ENCODE measurements around the gene BAZ2A.
A peak's percentile ranks its signal among the peaks of the same experiment; 100 is the strongest.
"Not testable (repeated sequence)": the region's sequence is repeated elsewhere in the genome, so short reads cannot be mapped to it uniquely, and the experiment has no call there.

BAZ2A gene

DNA sequence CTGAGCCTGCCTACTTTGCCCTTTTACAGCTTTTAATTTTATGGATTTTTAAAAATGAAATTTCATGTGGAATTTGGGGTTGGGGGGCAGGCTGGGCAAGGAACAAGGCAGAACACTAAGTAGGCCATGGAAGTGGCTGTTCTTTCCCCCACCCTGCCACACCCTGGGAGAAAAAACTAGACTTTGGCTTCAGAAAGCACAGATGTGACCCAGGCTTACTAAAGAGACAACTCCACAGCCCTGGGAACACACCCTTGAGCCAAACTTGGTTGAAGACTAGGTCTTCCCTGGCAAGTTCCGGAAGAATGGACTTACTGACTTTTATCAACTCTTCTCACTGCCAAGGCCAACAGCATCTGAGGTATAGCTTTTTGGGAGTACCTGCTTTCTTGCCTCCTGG, 40.3 kb downstream of the BAZ2A start:
- H3K9ac ChIP-seq (ENCODE audit: low read length) = no peak overlapping the region
- H3K27me3 ChIP-seq (ENCODE audit: control insufficient read depth in 1 of 2, insufficient read depth in 2 of 2, low read length in 2 of 2) = no peaks in the 10 kb centered on the region
- no peaks in the 10 kb centered on the region for H3K9me3 ChIP-seq (ENCODE audit: low read length)
- H3K27ac ChIP-seq (ENCODE audit: low read depth, low read length) = no peak overlapping the region
- H3K4me3 ChIP-seq (ENCODE audit: low read depth in 1 of 2, low read length in 2 of 2) = no peak overlapping the region
- peaks cover 43% of the 10 kb centered on the region for H3K36me3 ChIP-seq (ENCODE audit: insufficient read depth, low read length)
- H3K4me1 ChIP-seq (ENCODE audit: insufficient read depth, low read length) = no peaks in the 10 kb centered on the region

DNA sequence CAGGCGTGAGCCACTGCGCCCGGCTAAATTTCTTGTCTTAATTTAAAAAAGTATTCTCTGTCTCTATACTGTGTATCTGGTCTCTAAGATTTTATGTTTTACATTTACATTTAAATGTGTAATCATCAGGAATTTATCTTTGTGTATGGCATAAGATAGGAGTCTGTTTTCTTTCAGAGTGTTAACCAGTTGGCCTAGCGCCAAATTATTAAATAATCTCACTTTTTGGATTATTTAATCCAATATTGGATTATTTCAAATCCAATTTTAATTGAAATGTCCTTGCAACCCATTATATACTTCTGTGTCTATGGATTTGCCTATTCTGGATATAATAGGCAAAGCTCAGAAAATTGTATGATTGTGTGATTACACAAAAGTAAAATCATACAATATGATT, 45.0 kb downstream of the BAZ2A start:
- Histone ChIP-seq H3K9me3 (ENCODE audit: low read length) (no peaks in the 10 kb centered on the region), H3K27me3 (ENCODE audit: control insufficient read depth in 1 of 2, insufficient read depth in 2 of 2, low read length in 2 of 2) (no peaks in the 10 kb centered on the region), H3K9ac (ENCODE audit: low read length) (no peak overlapping the region), H3K4me3 (ENCODE audit: low read depth in 1 of 2, low read length in 2 of 2) (no peak overlapping the region), H3K36me3 (ENCODE audit: insufficient read depth, low read length) (peaks cover 56% of the 10 kb centered on the region), H3K27ac (ENCODE audit: low read depth, low read length) (no peak overlapping the region), H3K4me1 (ENCODE audit: insufficient read depth, low read length) (no peaks in the 10 kb centered on the region)

DNA sequence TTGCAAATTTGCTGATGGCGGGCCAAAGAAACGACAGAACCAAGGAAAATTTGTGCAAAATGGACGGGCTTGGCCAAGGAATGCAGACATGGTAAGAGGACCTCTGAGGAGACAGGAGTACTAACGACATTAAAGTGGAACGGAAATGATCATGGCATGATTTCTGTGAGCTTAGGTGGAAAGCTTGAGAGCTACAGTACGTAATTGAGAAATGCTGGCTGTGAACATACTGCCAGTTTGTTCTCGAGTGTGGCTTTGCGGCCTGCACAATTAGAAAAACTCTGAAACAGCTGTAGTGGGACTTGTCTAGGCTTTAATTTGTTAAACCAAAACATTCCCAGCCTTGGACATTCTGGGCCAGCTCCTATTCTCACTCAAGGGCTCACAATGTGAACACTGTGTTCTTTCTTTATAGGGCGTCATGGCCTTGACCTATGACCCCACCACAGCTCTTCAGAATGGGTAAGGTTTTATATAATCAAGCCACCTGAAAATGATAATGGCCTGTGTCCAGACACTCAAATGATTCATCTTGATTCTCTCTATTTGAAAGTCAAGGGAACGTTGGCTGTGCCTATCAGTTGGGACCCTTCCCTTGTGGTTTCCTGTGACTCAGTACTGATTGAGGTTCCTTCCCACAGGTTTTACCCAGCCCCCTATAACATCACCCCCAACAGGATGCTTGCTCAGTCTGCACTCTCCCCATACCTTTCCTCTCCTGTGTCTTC, 48.5 kb downstream of the BAZ2A start:
- no peaks in the 10 kb centered on the region for H3K4me1 ChIP-seq (ENCODE audit: insufficient read depth, low read length)
- no peaks in the 10 kb centered on the region for H3K9me3 ChIP-seq (ENCODE audit: low read length)
- H3K9ac ChIP-seq (ENCODE audit: low read length) = no peak overlapping the region
- no peak overlapping the region for H3K27ac ChIP-seq (ENCODE audit: low read depth, low read length)
- no peak overlapping the region for H3K4me3 ChIP-seq (ENCODE audit: low read depth in 1 of 2, low read length in 2 of 2)
- H3K36me3 ChIP-seq (ENCODE audit: insufficient read depth, low read length) = peaks cover 30% of the 10 kb centered on the region
- H3K27me3 ChIP-seq (ENCODE audit: control insufficient read depth in 1 of 2, insufficient read depth in 2 of 2, low read length in 2 of 2) = no peaks in the 10 kb centered on the region

DNA sequence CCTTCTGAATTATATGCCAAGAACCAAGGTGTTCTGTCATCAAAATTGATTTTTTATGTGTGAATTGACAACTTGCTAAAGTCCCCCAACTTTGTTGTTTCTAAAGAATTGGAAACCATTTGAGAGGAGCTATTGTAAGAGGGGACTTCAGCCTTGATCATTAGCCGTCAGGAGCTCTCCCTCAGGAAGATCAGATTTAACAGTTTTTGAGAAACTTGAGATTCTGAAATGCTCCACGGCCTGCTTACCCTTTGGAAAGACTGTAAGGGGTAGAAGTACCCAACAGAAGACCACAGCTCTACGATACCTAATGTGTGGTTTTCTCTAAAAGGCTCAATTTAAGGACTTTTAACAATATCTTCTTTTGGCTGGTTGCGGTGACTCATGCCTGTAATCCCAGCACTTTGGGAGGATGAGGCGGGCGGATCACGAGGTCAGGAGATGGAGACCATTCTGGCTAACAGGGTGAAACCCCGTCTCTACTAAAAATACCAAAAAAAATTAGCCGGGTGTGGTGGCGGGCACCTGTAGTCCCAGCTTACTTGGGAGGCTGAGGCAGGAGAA, 51.1 kb downstream of the BAZ2A start:
- Histone ChIP-seq H3K27ac (ENCODE audit: low read depth, low read length) (no peak overlapping the region), H3K4me3 (ENCODE audit: low read depth in 1 of 2, low read length in 2 of 2) (no peak overlapping the region), H3K9me3 (ENCODE audit: low read length) (no peaks in the 10 kb centered on the region), H3K36me3 (ENCODE audit: insufficient read depth, low read length) (peaks cover 29% of the 10 kb centered on the region), H3K27me3 (ENCODE audit: control insufficient read depth in 1 of 2, insufficient read depth in 2 of 2, low read length in 2 of 2) (no peaks in the 10 kb centered on the region), H3K4me1 (ENCODE audit: insufficient read depth, low read length) (no peaks in the 10 kb centered on the region), H3K9ac (ENCODE audit: low read length) (no peak overlapping the region)

DNA sequence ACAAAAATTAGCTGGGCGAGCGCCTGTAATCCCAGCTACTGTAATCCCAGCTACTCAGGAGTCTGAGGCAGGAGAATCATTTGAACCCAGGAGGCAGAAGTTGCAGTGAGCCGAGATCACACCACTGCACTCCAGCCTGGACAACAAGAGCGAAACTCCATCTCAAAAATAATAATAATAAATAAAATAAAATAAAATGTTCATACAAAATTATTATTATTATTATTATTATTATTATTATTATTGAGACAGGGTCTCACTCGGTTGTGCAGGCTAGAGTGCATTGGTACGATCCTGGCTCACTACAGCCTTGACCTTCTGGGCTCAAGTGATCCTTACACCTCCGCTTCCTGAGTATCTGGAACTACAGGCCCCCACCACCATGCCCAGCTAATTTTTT, 52.9 kb downstream of the BAZ2A start:
- not testable (repeated sequence) for H3K27me3 ChIP-seq (ENCODE audit: control insufficient read depth in 1 of 2, insufficient read depth in 2 of 2, low read length in 2 of 2); H3K9me3 ChIP-seq (ENCODE audit: low read length); H3K27ac ChIP-seq (ENCODE audit: low read depth, low read length); H3K4me3 ChIP-seq (ENCODE audit: low read depth in 1 of 2, low read length in 2 of 2); H3K9ac ChIP-seq (ENCODE audit: low read length); H3K4me1 ChIP-seq (ENCODE audit: insufficient read depth, low read length)
- peaks cover 27% of the 10 kb centered on the region for H3K36me3 ChIP-seq (ENCODE audit: insufficient read depth, low read length)

GRCh38 chr12:56574210-56574609, 55.9 kb downstream of the BAZ2A start:
- Histone ChIP-seq H3K4me3 (ENCODE audit: low read depth in 1 of 2, low read length in 2 of 2) (no peak overlapping the region), H3K36me3 (ENCODE audit: insufficient read depth, low read length) (peaks cover 21% of the 10 kb centered on the region), H3K9me3 (ENCODE audit: low read length) (no peaks in the 10 kb centered on the region), H3K27ac (ENCODE audit: low read depth, low read length) (no peak overlapping the region), H3K27me3 (ENCODE audit: control insufficient read depth in 1 of 2, insufficient read depth in 2 of 2, low read length in 2 of 2) (no peaks in the 10 kb centered on the region), H3K4me1 (ENCODE audit: insufficient read depth, low read length) (no peaks in the 10 kb centered on the region), H3K9ac (ENCODE audit: low read length) (no peak overlapping the region)

DNA sequence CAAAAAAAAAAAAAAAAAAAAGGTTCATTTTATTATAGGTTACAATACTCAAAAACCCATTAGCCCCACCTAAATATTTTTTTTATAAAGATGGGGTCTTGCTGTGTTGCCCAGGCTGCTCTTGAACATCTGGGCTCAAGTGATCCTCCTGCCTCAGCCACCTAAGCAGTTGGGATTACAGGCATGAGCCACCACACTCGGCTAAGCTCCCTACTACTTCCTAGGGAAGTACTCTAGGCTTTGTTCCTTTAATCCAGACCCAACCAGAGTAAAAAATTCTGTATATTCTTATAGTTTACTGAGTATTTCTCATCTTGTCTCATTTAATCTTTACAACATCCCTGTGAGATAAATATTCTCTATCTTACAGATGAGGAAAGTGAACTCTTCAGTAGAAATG, 57.8 kb downstream of the BAZ2A start:
- Histone ChIP-seq H3K9me3 (ENCODE audit: low read length) (no peaks in the 10 kb centered on the region), H3K36me3 (ENCODE audit: insufficient read depth, low read length) (peaks cover 17% of the 10 kb centered on the region), H3K9ac (ENCODE audit: low read length) (no peak overlapping the region), H3K4me3 (ENCODE audit: low read depth in 1 of 2, low read length in 2 of 2) (no peak overlapping the region), H3K27me3 (ENCODE audit: control insufficient read depth in 1 of 2, insufficient read depth in 2 of 2, low read length in 2 of 2) (no peaks in the 10 kb centered on the region), H3K4me1 (ENCODE audit: insufficient read depth, low read length) (no peaks in the 10 kb centered on the region), H3K27ac (ENCODE audit: low read depth, low read length) (no peak overlapping the region)

GRCh38 chr12:56571121-56571520, 59.0 kb downstream of the BAZ2A start:
- Histone ChIP-seq H3K9me3 (ENCODE audit: low read length) (no peaks in the 10 kb centered on the region), H3K27ac (ENCODE audit: low read depth, low read length) (no peak overlapping the region), H3K4me3 (ENCODE audit: low read depth in 1 of 2, low read length in 2 of 2) (no peak overlapping the region), H3K9ac (ENCODE audit: low read length) (no peak overlapping the region), H3K36me3 (ENCODE audit: insufficient read depth, low read length) (peaks cover 17% of the 10 kb centered on the region), H3K4me1 (ENCODE audit: insufficient read depth, low read length) (peaks cover 9% of the 10 kb centered on the region), H3K27me3 (ENCODE audit: control insufficient read depth in 1 of 2, insufficient read depth in 2 of 2, low read length in 2 of 2) (no peaks in the 10 kb centered on the region)

GRCh38 chr12:56568146-56568545, 62.0 kb downstream of the BAZ2A start:
- no peak overlapping the region for H3K9ac ChIP-seq (ENCODE audit: low read length)
- no peaks in the 10 kb centered on the region for H3K9me3 ChIP-seq (ENCODE audit: low read length)
- H3K36me3 ChIP-seq (ENCODE audit: insufficient read depth, low read length) = peaks cover 20% of the 10 kb centered on the region
- no peak overlapping the region for H3K27ac ChIP-seq (ENCODE audit: low read depth, low read length)
- no peak overlapping the region for H3K4me3 ChIP-seq (ENCODE audit: low read depth in 1 of 2, low read length in 2 of 2)
- no peaks in the 10 kb centered on the region for H3K27me3 ChIP-seq (ENCODE audit: control insufficient read depth in 1 of 2, insufficient read depth in 2 of 2, low read length in 2 of 2)
- H3K4me1 ChIP-seq (ENCODE audit: insufficient read depth, low read length) = peaks cover 18% of the 10 kb centered on the region

GRCh38 chr12:56565510-56566101, 64.5 kb downstream of the BAZ2A start:
- Histone ChIP-seq H3K9me3 (ENCODE audit: low read length) (no peaks in the 10 kb centered on the region), H3K36me3 (ENCODE audit: insufficient read depth, low read length) (peaks cover 16% of the 10 kb centered on the region), H3K9ac (ENCODE audit: low read length) (peak overlapping the region; percentile 23), H3K27ac (ENCODE audit: low read depth, low read length) (peak overlapping the region; percentile 61), H3K27me3 (ENCODE audit: control insufficient read depth in 1 of 2, insufficient read depth in 2 of 2, low read length in 2 of 2) (no peaks in the 10 kb centered on the region), H3K4me3 (ENCODE audit: low read depth in 1 of 2, low read length in 2 of 2) (peak overlapping the region in 1 of 2 donors; percentile 4), H3K4me1 (ENCODE audit: insufficient read depth, low read length) (peaks cover 18% of the 10 kb centered on the region)

DNA sequence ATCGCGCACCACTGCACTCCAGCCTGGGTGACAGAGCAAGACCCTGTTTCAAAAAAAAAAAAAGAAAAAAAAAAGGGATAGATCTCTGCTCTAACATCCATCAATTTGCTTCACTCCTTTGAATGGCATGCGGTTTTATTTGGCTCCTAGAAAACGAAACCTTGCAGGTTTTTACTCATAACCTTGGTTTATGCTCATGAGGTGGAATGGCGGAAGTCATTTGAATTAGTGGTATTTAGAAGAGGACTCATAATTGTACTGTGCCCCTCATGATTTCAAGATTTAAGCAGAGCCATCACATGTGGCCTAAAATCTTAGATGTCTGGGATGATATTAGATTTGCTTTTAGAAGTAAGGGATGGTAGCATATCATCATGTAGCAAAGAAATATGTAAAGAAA, 79.1 kb downstream of the BAZ2A start:
- Histone ChIP-seq H3K27ac (ENCODE audit: low read depth, low read length) (no peak overlapping the region), H3K4me1 (ENCODE audit: insufficient read depth, low read length) (no peaks in the 10 kb centered on the region), H3K4me3 (ENCODE audit: low read depth in 1 of 2, low read length in 2 of 2) (no peak overlapping the region), H3K9ac (ENCODE audit: low read length) (no peak overlapping the region), H3K9me3 (ENCODE audit: low read length) (no peaks in the 10 kb centered on the region), H3K36me3 (ENCODE audit: insufficient read depth, low read length) (no peaks in the 10 kb centered on the region), H3K27me3 (ENCODE audit: control insufficient read depth in 1 of 2, insufficient read depth in 2 of 2, low read length in 2 of 2) (no peaks in the 10 kb centered on the region)

GRCh38 chr12:56546680-56547079, 83.4 kb downstream of the BAZ2A start:
- H3K9me3 ChIP-seq (ENCODE audit: low read length) = no peaks in the 10 kb centered on the region
- H3K27ac ChIP-seq (ENCODE audit: low read depth, low read length) = no peak overlapping the region

More at GRCh38 chr12:56546680-56547079, 83.4 kb downstream of the BAZ2A start:
- no peak overlapping the region for H3K4me3 ChIP-seq (ENCODE audit: low read depth in 1 of 2, low read length in 2 of 2)
- H3K4me1 ChIP-seq (ENCODE audit: insufficient read depth, low read length) = no peaks in the 10 kb centered on the region
- H3K9ac ChIP-seq (ENCODE audit: low read length) = no peak overlapping the region
- H3K27me3 ChIP-seq (ENCODE audit: control insufficient read depth in 1 of 2, insufficient read depth in 2 of 2, low read length in 2 of 2) = no peaks in the 10 kb centered on the region
- H3K36me3 ChIP-seq (ENCODE audit: insufficient read depth, low read length) = no peaks in the 10 kb centered on the region
